ENCODE results near the gene DPF3. TPM values are rescaled to one million over a fixed set of nuclear protein-coding genes. Genes with fewer than 3 reads are reported as not detected.

Gene DPF3
- total and polyA plus RNA-seq, 2 donors from 2014 or later: 2.3 to 2.8 TPM

- no peaks in the 10 kb centered on the region for H3K36me3 ChIP-seq (ENCODE audit: control insufficient read depth in 2 of 3, insufficient read depth in 3 of 3, low read length in 3 of 3)
- H3K27me3 ChIP-seq (ENCODE audit: control insufficient read depth, insufficient read depth, low read length): no peaks in the 10 kb centered on the region
- TF ChIP-seq CTCF (IDR thresholded peaks at IDR 0.05; ENCODE audit: borderline replicate concordance, extremely low read depth, insufficient read depth): no peak
- no peak overlapping the region for H3K27ac ChIP-seq (ENCODE audit: low read depth in 2 of 2, low read length in 2 of 2)
- peak; percentile 34 to 70 (median 69) for DNase-seq
- FAIRE-seq: no peak
- peak overlapping the region; percentile 63 to 81 (median 64) for H3K4me3 ChIP-seq (ENCODE audit: low read length in 3 of 3)
- intact Hi-C loops (cut with DNase I): no loop called here
- peak overlapping the region; percentile 11 to 58 (median 35) for H3K9ac ChIP-seq (ENCODE audit: low read length in 3 of 3)
- peaks cover 0 to 11% (median 4%) of the 10 kb centered on the region in 3 donors for H3K4me1 ChIP-seq (ENCODE audit: control insufficient read depth in 2 of 3, insufficient read depth in 2 of 3, low read depth in 1 of 3, low read length in 3 of 3)
- no peaks in the 10 kb centered on the region for H3K9me3 ChIP-seq (ENCODE audit: control insufficient read depth in 2 of 3, insufficient read depth in 1 of 3, low read length in 3 of 3)
Observed at GRCh38 chr14:72892103-72892878, 1.6 kb downstream of the DPF3 start.

GRCh38 chr14:72891666-72892102, 2.2 kb downstream of the DPF3 start:
- H3K36me3 ChIP-seq (ENCODE audit: control insufficient read depth in 2 of 3, insufficient read depth in 3 of 3, low read length in 3 of 3): no peaks in the 10 kb centered on the region
- H3K9ac ChIP-seq (ENCODE audit: low read length in 3 of 3): peak overlapping the region in 1 of 3 donors; percentile 58
- TF ChIP-seq CTCF (IDR thresholded peaks at IDR 0.05; ENCODE audit: borderline replicate concordance, extremely low read depth, insufficient read depth): no peak
- H3K27me3 ChIP-seq (ENCODE audit: control insufficient read depth, insufficient read depth, low read length): no peaks in the 10 kb centered on the region
- intact Hi-C loops (cut with DNase I): no loop called here
- peaks cover 0 to 1% (median 0%) of the 10 kb centered on the region in 3 donors for H3K9me3 ChIP-seq (ENCODE audit: control insufficient read depth in 2 of 3, insufficient read depth in 1 of 3, low read length in 3 of 3)
- peak overlapping the region; percentile 63 to 81 (median 64) for H3K4me3 ChIP-seq (ENCODE audit: low read length in 3 of 3)
- H3K4me1 ChIP-seq (ENCODE audit: control insufficient read depth in 2 of 3, insufficient read depth in 2 of 3, low read depth in 1 of 3, low read length in 3 of 3): peaks cover 0 to 11% (median 4%) of the 10 kb centered on the region in 3 donors
- FAIRE-seq (no peak), DNase-seq (no peak)
- H3K27ac ChIP-seq (ENCODE audit: low read depth in 2 of 2, low read length in 2 of 2): no peak overlapping the region

- Histone ChIP-seq H3K27me3 (ENCODE audit: control insufficient read depth, insufficient read depth, low read length) (no peaks in the 10 kb centered on the region), H3K9ac (ENCODE audit: low read length in 3 of 3) (no peak overlapping the region), H3K4me1 (ENCODE audit: control insufficient read depth in 2 of 3, insufficient read depth in 2 of 3, low read depth in 1 of 3, low read length in 3 of 3) (peaks cover 0 to 6% (median 4%) of the 10 kb centered on the region in 3 donors), H3K9me3 (ENCODE audit: control insufficient read depth in 2 of 3, insufficient read depth in 1 of 3, low read length in 3 of 3) (peaks cover 0 to 3% (median 0%) of the 10 kb centered on the region in 3 donors), H3K27ac (ENCODE audit: low read depth in 2 of 2, low read length in 2 of 2) (no peak overlapping the region), H3K4me3 (ENCODE audit: low read length in 3 of 3) (no peak overlapping the region), H3K36me3 (ENCODE audit: control insufficient read depth in 2 of 3, insufficient read depth in 3 of 3, low read length in 3 of 3) (no peaks in the 10 kb centered on the region)
- DNase-seq: no peak
- FAIRE-seq: no peak
- no peak for TF ChIP-seq CTCF (IDR thresholded peaks at IDR 0.05; ENCODE audit: borderline replicate concordance, extremely low read depth, insufficient read depth)
- intact Hi-C loops (cut with DNase I): no loop called here
Observed at GRCh38 chr14:72889366-72889765, 4.5 kb downstream of the DPF3 start.
